Stimulated activated CD4-positive, alpha-beta T cell treated with anti-CD3 and anti-CD28 coated beads, TNF-alpha, amount 100 ng/mL, for 1 hour (primary cell): ENCODE results near the gene HOXD8.

Source experiments
- DNase-seq, 3 donors: peaks; one replicate each; pipeline ENCODE4 v3.0.0-alpha.2; 2020; ENCODE audit warnings: low read depth in 3 of 3, low spot score in 1 of 3

The HOXD8 gene

GRCh38 chr2:176114930-176115625, 14.4 kb upstream of the HOXD8 start:
- no peak for DNase-seq

- no peak for DNase-seq
Measured at GRCh38 chr2:176115883-176116813, 13.4 kb upstream of the HOXD8 start, which contains the start of gene HOXD10. Gene HOXD10, plus strand, starts transcription at chr2:176116778. Its CDS starts 56 bp downstream, at chr2:176116834.

GRCh38 chr2:176117162-176117822, 12.2 kb upstream of the HOXD8 start:
- DNase-seq = no peak

GRCh38 chr2:176117823-176118371, 11.6 kb upstream of the HOXD8 start:
- no peak for DNase-seq

- no peak for DNase-seq
Measured at GRCh38 chr2:176118601-176119339, 10.7 kb upstream of the HOXD8 start.

- DNase-seq = no peak
Measured at GRCh38 chr2:176120364-176121189, 8.9 kb upstream of the HOXD8 start.

GRCh38 chr2:176121190-176122051, 8.1 kb upstream of the HOXD8 start:
- DNase-seq = no peak

GRCh38 chr2:176122052-176122682, 7.3 kb upstream of the HOXD8 start:
- DNase-seq = no peak

- no peak for DNase-seq
Measured at GRCh38 chr2:176122683-176123410, 6.7 kb upstream of the HOXD8 start, which contains the start of gene HOXD9. Gene HOXD9, plus strand, starts transcription at chr2:176122719. Its CDS starts 50 bp downstream, at chr2:176122769.

GRCh38 chr2:176123411-176124109, 5.9 kb upstream of the HOXD8 start:
- no peak for DNase-seq

GRCh38 chr2:176124110-176124946, 5.2 kb upstream of the HOXD8 start:
- DNase-seq = no peak

- no peak for DNase-seq
Measured at GRCh38 chr2:176124947-176125771, 4.3 kb upstream of the HOXD8 start.

- no peak for DNase-seq
Measured at GRCh38 chr2:176125772-176126054, 3.8 kb upstream of the HOXD8 start.

GRCh38 chr2:176126929-176127773, 2.4 kb upstream of the HOXD8 start:
- peak; percentile 18 to 56 (median 45) for DNase-seq

- DNase-seq = no peak
Measured at GRCh38 chr2:176127774-176128072, 1.8 kb upstream of the HOXD8 start.
